Uterus (tissue), 4 donors: ENCODE data around the gene FBN2. TPM values are rescaled to one million over a fixed set of nuclear protein-coding genes. Genes with fewer than 3 reads are reported as not detected.

Source experiments
- DNase-seq, 2 donors: peaks; one replicate each; pipeline ENCODE4 v3.0.0-alpha.2; 2019 to 2020
- H3K27ac ChIP-seq, 2 donors: fragments of 200-600 bp; sonication (generic); 1 replicate in 1 of 2; 2 replicates in 1 of 2; pipeline ENCODE4 v1.5.1; 2016 to 2018
- H3K27me3 ChIP-seq, 2 donors: fragments of 200-600 bp; sonication (generic); one replicate each; pipeline ENCODE4 v1.5.1; 2018 to 2019; ENCODE audit warnings: control low read depth in 1 of 2
- H3K36me3 ChIP-seq, 2 donors: fragments of 200-600 bp; sonication (generic); one replicate each; pipeline ENCODE4 v1.5.1; 2019; ENCODE audit warnings: control low read depth in 1 of 2
- H3K4me1 ChIP-seq, 2 donors: fragments of 200-600 bp; sonication (generic); one replicate each; pipeline ENCODE4 v1.5.1; 2018 to 2019; ENCODE audit warnings: control low read depth in 1 of 2
- H3K4me3 ChIP-seq, 2 donors: fragments of 200-600 bp; sonication (generic); 1 replicate in 1 of 2; 2 replicates in 1 of 2; pipeline ENCODE4 v1.5.1; 2018 to 2019; ENCODE audit warnings: mild to moderate bottlenecking in 1 of 2
- H3K9me3 ChIP-seq, 2 donors: fragments of 200-600 bp; sonication (generic); one replicate each; pipeline ENCODE4 v1.5.1; 2019; ENCODE audit warnings: control low read depth in 1 of 2
- CTCF ChIP-seq, 4 experiments: fragments of 200-600 bp in 2 of 4; fragments of 450-650 bp in 2 of 4; sonication (generic) in 2 of 4; IDR thresholded peaks; one replicate each; pipeline ENCODE4 v1.5.1; 2016 to 2019; ENCODE audit warnings: antibody characterized with exemption in 4 of 4, mild to moderate bottlenecking in 2 of 4, moderate library complexity in 1 of 4
- POLR2A ChIP-seq, 2 donors: fragments of 450-650 bp; IDR thresholded peaks; one replicate each; pipeline ENCODE4 v1.6.1; 2016; ENCODE audit warnings: antibody characterized with exemption in 2 of 2, mild to moderate bottlenecking in 1 of 2, moderate library complexity in 1 of 2
- intact Hi-C: fragments of 100-400 bp; cut with DNase I; formaldehyde crosslinking; loops from one replicate; pipeline ENCODE4 v1.15.1; 2023; ENCODE audit warnings: low total_unique reads
- total RNA-seq, 4 donors: library from RNA; depleted of rRNA in 3 of 4; stranded (reverse); fragments of >200 nt in 3 of 4; gene quantifications; one replicate each; pipeline versions ENCODE4 v1.1.0 to v1.2.4, GENCODE V29; 2014 to 2023
- donor health status: DM: yes; HTN: yes; CAD: no.

Gene FBN2
- total RNA-seq, 4 donors from 2014 or later, result 1.0 to 389 (median 2.8) TPM

DNA sequence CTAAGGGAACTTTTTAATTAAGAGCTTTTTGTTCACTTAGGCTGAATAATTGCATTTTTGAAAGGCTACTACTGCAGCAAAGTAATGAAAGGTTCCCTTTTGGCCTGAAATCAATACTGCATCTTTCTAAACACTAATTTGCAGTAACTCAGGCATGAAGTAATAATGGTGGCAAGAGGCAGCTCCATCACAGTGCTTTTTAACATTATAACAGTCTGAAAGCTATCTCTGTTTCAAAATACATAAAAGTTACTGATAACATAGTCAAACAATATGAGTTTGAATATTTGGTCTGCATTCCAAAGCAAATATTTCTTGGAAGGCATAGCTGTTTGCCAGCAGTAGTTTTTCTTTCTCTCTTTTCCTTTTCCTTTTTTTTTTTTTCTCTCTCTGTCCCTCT is 113.4 kb downstream of the FBN2 start:
- no peaks in the 10 kb centered on the region for H3K27me3 ChIP-seq
- H3K9me3 ChIP-seq, result no peaks in the 10 kb centered on the region
- no peak for DNase-seq
- TF ChIP-seq CTCF (IDR thresholded peaks at IDR 0.05) (no peak), POLR2A (IDR thresholded peaks at IDR 0.05) (no peak)
- no peaks in the 10 kb centered on the region for H3K36me3 ChIP-seq
- H3K4me1 ChIP-seq, result no peaks in the 10 kb centered on the region
- intact Hi-C loops, result no loop called here
- H3K4me3 ChIP-seq, result no peak overlapping the region
- no peak overlapping the region for H3K27ac ChIP-seq

DNA sequence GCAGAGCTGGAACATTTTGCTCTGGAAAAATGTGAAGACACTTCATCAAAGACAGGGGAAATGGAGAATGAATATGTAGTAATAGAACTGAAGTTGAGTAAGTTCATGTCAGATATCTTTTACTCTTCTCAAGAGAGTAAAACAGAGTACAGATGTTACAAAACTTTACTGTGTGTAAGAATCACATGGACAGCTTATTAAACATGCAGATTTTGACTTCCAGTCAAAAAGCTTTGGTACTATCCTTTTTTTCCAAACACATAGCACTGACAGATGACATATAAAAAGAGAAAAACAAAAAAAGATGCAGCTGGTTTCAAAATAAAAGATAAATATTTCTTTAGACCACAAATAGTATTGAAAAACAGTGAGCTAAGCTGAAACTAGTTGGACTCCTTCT is 115.4 kb downstream of the FBN2 start:
- Histone ChIP-seq H3K36me3 (no peaks in the 10 kb centered on the region), H3K27ac (no peak overlapping the region), H3K4me3 (no peak overlapping the region), H3K27me3 (no peaks in the 10 kb centered on the region), H3K9me3 (no peaks in the 10 kb centered on the region), H3K4me1 (no peaks in the 10 kb centered on the region)
- DNase-seq, result no peak
- intact Hi-C loops, result no loop called here
- TF ChIP-seq POLR2A (IDR thresholded peaks at IDR 0.05), result no peak
- no peak for TF ChIP-seq CTCF (IDR thresholded peaks at IDR 0.05)

GRCh38 chr5:128414469-128414868 is 123.6 kb downstream of the FBN2 start:
- no peaks in the 10 kb centered on the region for H3K36me3 ChIP-seq
- no peaks in the 10 kb centered on the region for H3K9me3 ChIP-seq

GRCh38 chr5:128413356-128413755 is 124.7 kb downstream of the FBN2 start:
- H3K36me3 ChIP-seq, result no peaks in the 10 kb centered on the region
- H3K9me3 ChIP-seq, result no peaks in the 10 kb centered on the region
- no peaks in the 10 kb centered on the region for H3K27me3 ChIP-seq
- H3K4me3 ChIP-seq, result no peak overlapping the region
- no peaks in the 10 kb centered on the region for H3K4me1 ChIP-seq
- no peak overlapping the region for H3K27ac ChIP-seq
- intact Hi-C loops, result no loop called here
- DNase-seq, result no peak
- TF ChIP-seq POLR2A (IDR thresholded peaks at IDR 0.05), result no peak
- TF ChIP-seq CTCF (IDR thresholded peaks at IDR 0.05), result no peak

More at GRCh38 chr5:128414469-128414868, 123.6 kb downstream of the FBN2 start:
- Histone ChIP-seq H3K27ac (no peak overlapping the region), H3K27me3 (no peaks in the 10 kb centered on the region), H3K4me3 (no peak overlapping the region), H3K4me1 (no peaks in the 10 kb centered on the region)
- no peak for TF ChIP-seq CTCF (IDR thresholded peaks at IDR 0.05)
- TF ChIP-seq POLR2A (IDR thresholded peaks at IDR 0.05), result no peak
- intact Hi-C loops, result no loop called here
- DNase-seq, result no peak

DNA sequence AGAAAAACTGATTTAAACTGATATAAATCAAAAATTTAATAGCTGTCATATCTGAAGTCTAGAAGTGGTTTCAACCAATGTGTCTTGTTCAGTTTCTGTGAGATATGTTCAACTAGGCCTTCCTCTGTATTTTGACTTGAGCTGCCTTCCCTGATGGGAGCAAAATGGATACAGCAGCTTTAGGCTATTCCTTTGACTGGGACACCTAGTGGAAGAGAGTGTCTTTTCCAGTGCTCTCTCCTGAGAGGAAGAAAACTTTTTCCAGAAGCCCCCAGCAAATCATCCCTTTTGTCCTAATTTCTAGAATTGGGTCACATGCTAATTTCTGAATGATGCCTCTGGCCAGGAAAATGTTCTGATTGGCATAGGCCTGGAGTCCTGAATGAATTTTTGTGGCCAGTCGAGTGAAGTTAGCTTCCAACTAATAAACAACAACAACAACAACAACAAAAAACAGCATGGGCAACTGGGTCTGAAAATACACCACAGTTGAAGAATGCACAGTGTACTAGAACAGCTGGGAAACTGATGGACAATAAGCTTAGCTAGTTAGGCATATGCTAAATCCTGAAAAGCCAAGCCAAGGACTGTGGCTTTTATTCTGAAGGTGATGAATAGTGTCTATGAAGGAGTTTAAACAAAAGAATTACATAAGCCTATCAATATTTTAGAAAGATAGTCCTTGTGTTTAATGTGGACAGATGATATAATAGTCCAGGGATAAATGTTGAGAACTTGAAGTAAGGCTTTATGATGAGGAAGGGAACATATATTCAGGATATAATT is 125.7 kb downstream of the FBN2 start:
- Histone ChIP-seq H3K36me3 (no peaks in the 10 kb centered on the region), H3K27me3 (no peaks in the 10 kb centered on the region), H3K27ac (no peak overlapping the region), H3K4me3 (no peak overlapping the region), H3K4me1 (no peaks in the 10 kb centered on the region), H3K9me3 (no peaks in the 10 kb centered on the region)
- no peak for TF ChIP-seq POLR2A (IDR thresholded peaks at IDR 0.05)
- no peak for TF ChIP-seq CTCF (IDR thresholded peaks at IDR 0.05)
- DNase-seq, result no peak
- intact Hi-C loops, result no loop called here
